Chondrocyte (in vitro differentiated cells): ENCODE results near the gene IFT57. TPM values are rescaled to one million over a fixed set of nuclear protein-coding genes. Genes with fewer than 3 reads are reported as not detected.

Experiments
- DNase-seq: peaks from one replicate; pipeline ENCODE4 v3.0.0; 2021; ENCODE audit warnings: mixed read lengths, low spot score
- H3K27ac Mint-ChIP-seq: one replicate; pipeline ENCODE4 v1.8.0; 2021; ENCODE audit warnings: mild to moderate bottlenecking, moderate library complexity, mixed read lengths; ENCODE audit not compliant: unreplicated experiment
- H3K27me3 Mint-ChIP-seq: 2 replicates; pipeline ENCODE4 v1.8.0; 2021; ENCODE audit warnings: low read depth, mixed read lengths
- H3K36me3 Mint-ChIP-seq: 2 replicates; pipeline ENCODE4 v1.8.0; 2021; ENCODE audit warnings: low read depth, mixed read lengths
- H3K4me1 Mint-ChIP-seq: 2 replicates; pipeline ENCODE4 v1.8.0; 2021; ENCODE audit warnings: low read depth, mild to moderate bottlenecking, mixed read lengths
- H3K4me3 Mint-ChIP-seq: one replicate; pipeline ENCODE4 v1.8.0; 2021; ENCODE audit warnings: mild to moderate bottlenecking, moderate library complexity, mixed read lengths; ENCODE audit not compliant: unreplicated experiment
- H3K9me3 Mint-ChIP-seq: 2 replicates; pipeline ENCODE4 v1.8.0; 2021; ENCODE audit warnings: low read depth, mixed read lengths
- CTCF ChIP-seq: fragments of 200-600 bp; sonication (generic); IDR thresholded peaks from 2 replicates; pipeline ENCODE4 v1.5.0; 2021; ENCODE audit warnings: antibody characterized with exemption, mild to moderate bottlenecking, moderate library complexity
- total RNA-seq: library from RNA; stranded (reverse); gene quantifications from 3 replicates; pipeline ENCODE4 v1.2.1, GENCODE V29; 2021

The IFT57 gene
- total RNA-seq, 1 donor from 2014 or later: 22.4 TPM

- Mint-ChIP-seq H3K36me3 (peaks cover 2% of the 10 kb centered on the region), H3K27ac (peak overlapping the region; percentile 99), H3K4me3 (peak overlapping the region; percentile 100), H3K4me1 (peaks cover 56% of the 10 kb centered on the region), H3K9me3 (no peaks in the 10 kb centered on the region), H3K27me3 (no peaks in the 10 kb centered on the region)
- TF ChIP-seq CTCF: no peak
- DNase-seq: no peak
Observed at GRCh38 chr3:108221393-108221792, 831 bp downstream of the IFT57 start.

- Mint-ChIP-seq H3K4me3 (no peak overlapping the region), H3K4me1 (peaks cover 63% of the 10 kb centered on the region), H3K27me3 (no peaks in the 10 kb centered on the region), H3K27ac (peak overlapping the region; percentile 78), H3K36me3 (peaks cover 2% of the 10 kb centered on the region), H3K9me3 (no peaks in the 10 kb centered on the region)
- DNase-seq: no peak
- TF ChIP-seq CTCF: no peak
Observed at GRCh38 chr3:108219336-108219735, 2.9 kb downstream of the IFT57 start.

- TF ChIP-seq CTCF: no peak
- Mint-ChIP-seq H3K27ac (peak overlapping the region; percentile 78), H3K9me3 (no peaks in the 10 kb centered on the region), H3K4me3 (peak overlapping the region; percentile 19), H3K27me3 (no peaks in the 10 kb centered on the region), H3K36me3 (peaks cover 2% of the 10 kb centered on the region), H3K4me1 (peaks cover 57% of the 10 kb centered on the region)
- DNase-seq: no peak
Observed at GRCh38 chr3:108218811-108219210, 3.4 kb downstream of the IFT57 start.

GRCh38 chr3:108215871-108216270 is 6.4 kb downstream of the IFT57 start:
- no peak for DNase-seq
- H3K27me3 Mint-ChIP-seq: no peaks in the 10 kb centered on the region
- no peak overlapping the region for H3K4me3 Mint-ChIP-seq
- peaks cover 9% of the 10 kb centered on the region for H3K36me3 Mint-ChIP-seq
- H3K27ac Mint-ChIP-seq: peak overlapping the region; percentile 64
- H3K4me1 Mint-ChIP-seq: peaks cover 35% of the 10 kb centered on the region
- H3K9me3 Mint-ChIP-seq: no peaks in the 10 kb centered on the region
- TF ChIP-seq CTCF: no peak

- peaks cover 9% of the 10 kb centered on the region for H3K36me3 Mint-ChIP-seq
- H3K4me1 Mint-ChIP-seq: no peaks in the 10 kb centered on the region
- no peaks in the 10 kb centered on the region for H3K27me3 Mint-ChIP-seq
- TF ChIP-seq CTCF: no peak
- DNase-seq: no peak
- H3K27ac Mint-ChIP-seq: no peak overlapping the region
- no peak overlapping the region for H3K4me3 Mint-ChIP-seq
- no peaks in the 10 kb centered on the region for H3K9me3 Mint-ChIP-seq
Observed at GRCh38 chr3:108209579-108209978, 12.6 kb downstream of the IFT57 start.
